Occipital lobe (tissue), 2 donors: ENCODE data around the gene PPP1R14B. TPM values are rescaled to one million over a fixed set of nuclear protein-coding genes. Genes with fewer than 3 reads are reported as not detected.

Source experiments
- DNase-seq: peaks from one replicate; lab custom pipeline; 2025; lab: John Stamatoyannopoulos, UW
- total RNA-seq: library from RNA; depleted of rRNA; stranded (reverse); fragments of >200 nt; gene quantifications from one replicate; pipeline ENCODE4 v1.2.3, GENCODE V29; 2014

The PPP1R14B gene
- total RNA-seq, 1 donor from 2014 or later, result 74.2 TPM

- no peak for DNase-seq
These were observed 734 bp downstream of the PPP1R14B start for GRCh38 chr11:64245797-64246620.

GRCh38 chr11:64245401-64245796 lies 1.3 kb downstream of the PPP1R14B start:
- no peak for DNase-seq

- DNase-seq, result no peak
These were observed 1.8 kb downstream of the PPP1R14B start for GRCh38 chr11:64244966-64245365.

GRCh38 chr11:64244107-64244506 lies 2.6 kb downstream of the PPP1R14B start:
- DNase-seq, result no peak

DNA sequence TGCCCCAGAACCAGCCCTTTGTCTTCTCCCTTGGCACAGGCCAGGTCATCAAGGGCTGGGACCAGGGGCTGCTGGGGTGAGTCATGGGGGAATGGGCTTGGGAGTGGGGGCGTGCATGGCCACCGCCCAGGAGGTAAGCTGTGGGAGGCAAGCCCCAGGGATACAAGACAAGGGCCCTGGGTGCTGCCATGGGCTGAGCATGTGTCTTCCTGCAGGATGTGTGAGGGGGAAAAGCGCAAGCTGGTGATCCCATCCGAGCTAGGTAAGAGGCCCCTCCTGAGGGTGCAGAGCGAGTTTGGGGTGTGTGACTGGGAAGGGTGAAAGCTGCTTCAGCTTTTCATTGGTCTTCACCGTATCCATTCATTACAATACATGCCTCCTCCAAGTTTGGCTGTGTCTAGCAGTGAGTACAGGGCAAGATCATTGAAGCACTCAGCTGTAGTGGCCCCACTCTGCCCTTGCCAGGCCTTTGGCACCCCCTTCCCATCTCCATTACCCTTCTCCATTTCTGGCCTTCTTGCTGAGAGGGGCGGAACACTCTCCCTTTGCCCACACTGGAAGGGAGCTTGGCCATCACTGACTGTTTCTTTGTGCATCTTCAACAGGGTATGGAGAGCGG lies 3.4 kb downstream of the PPP1R14B start:
- DNase-seq, result no peak

DNA sequence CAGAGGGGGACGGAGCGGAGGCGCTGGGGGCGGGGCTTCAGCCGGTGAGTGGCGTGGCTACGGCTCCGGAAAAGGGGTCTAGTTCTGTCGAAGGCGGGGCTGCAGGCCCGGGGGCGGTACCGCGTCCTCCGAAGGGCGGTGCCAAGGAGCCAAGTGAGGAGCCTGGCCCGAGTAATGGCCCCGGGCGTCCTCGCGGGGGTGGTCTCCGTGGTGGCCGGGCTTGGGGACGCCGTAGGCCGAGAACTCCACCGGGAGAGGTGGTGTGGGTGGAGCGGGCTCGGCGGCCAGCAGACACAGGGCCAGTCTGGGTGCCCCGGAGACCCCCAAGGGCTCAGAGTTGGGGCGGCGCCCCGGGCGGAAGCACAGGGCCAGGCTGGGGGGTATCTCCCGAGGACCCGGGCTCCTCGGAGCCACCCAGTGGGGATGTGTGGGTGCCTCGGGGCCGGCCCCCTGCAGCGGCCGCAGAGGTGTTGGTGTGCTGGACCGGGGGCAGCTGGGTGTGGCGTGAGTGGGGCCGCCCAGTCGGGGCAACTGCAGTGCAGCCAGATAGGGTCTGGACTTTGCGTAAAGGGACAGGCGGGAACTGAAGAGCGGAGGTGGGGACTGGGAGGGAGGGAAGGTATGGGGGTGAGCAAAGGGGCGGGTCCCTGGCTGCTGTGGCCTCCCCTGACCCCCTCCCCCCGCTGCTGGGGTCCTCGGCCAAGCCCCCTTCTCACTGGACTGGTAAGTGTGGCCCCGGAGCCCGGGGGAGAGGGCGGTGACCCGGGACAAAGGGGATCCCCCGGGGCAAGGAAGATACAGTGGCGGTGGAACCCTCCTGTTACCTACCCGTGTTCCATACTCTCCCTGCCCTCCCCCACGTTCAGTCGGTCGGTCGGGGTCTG lies 5.0 kb downstream of the PPP1R14B start:
- DNase-seq, result no peak

- peak; percentile 100 for DNase-seq
These were observed 5.6 kb downstream of the PPP1R14B start for GRCh38 chr11:64241241-64241490.

GRCh38 chr11:64240435-64241240 lies 6.1 kb downstream of the PPP1R14B start, which contains the start of gene FKBP2:
FKBP2 (plus strand) TSS chr11:64241095; CDS start chr11:64242388, 1,293 bp downstream.
- DNase-seq, result peak; percentile 94

- DNase-seq, result no peak
These were observed 6.9 kb downstream of the PPP1R14B start for GRCh38 chr11:64239662-64240434.

GRCh38 chr11:64238999-64239398 lies 7.7 kb downstream of the PPP1R14B start:
- no peak for DNase-seq

- no peak for DNase-seq
These were observed 8.7 kb downstream of the PPP1R14B start for GRCh38 chr11:64238076-64238475.

DNA sequence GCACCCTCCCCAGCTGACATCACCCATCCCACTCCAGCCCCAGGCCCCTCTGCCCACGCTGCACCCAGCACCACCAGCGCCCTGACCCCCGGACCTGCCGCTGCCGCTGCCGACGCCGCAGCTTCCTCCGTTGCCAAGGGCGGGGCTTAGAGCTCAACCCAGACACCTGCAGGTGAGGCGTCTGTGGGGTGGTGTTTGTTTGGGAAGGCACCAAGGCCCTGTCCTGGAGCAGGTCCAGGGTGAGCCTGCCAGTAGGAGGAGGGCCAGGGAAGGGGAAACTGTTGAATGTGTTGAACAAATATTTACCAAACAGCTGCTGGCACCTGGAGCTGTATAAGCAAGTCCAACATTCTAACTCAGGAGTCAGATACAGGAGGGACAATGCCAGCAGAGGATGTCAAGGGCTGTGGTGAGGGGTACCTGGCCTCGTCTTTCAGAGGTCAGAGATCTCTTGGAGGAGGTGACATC lies 9.2 kb downstream of the PPP1R14B start:
- DNase-seq, result no peak

DNA sequence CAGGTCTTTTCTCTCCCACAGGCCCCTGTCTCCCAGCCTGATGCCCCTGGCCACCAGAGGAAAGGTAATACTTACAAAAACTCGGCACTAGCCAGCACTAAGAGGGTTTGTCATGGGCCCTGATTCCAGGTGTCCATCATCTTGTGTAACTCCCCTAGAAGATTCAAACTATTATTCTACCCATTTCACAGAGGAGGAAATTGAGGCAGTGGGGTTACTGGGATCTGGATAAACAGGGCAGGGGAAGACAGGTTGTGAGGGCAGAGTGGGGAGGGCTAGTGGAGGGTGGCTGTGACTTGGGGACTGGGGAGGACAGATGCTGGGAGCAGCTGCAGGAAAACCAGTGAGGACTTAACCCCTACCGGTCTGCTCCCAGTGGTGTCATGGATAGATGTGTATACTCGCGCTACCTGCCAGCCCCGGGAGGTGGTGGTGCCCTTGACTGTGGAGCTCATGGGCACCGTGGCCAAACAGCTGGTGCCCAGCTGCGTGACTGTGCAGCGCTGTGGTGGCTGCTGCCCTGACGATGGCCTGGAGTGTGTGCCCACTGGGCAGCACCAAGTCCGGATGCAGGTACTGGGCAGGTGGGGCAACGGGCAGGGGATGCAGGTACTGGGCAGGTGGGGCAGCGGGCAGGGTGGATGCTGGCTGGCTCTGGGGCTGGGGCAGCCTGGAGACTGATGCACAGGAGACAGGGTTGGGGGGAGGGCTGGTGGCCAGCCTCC lies 11.1 kb downstream of the PPP1R14B start:
- DNase-seq, result no peak

DNA sequence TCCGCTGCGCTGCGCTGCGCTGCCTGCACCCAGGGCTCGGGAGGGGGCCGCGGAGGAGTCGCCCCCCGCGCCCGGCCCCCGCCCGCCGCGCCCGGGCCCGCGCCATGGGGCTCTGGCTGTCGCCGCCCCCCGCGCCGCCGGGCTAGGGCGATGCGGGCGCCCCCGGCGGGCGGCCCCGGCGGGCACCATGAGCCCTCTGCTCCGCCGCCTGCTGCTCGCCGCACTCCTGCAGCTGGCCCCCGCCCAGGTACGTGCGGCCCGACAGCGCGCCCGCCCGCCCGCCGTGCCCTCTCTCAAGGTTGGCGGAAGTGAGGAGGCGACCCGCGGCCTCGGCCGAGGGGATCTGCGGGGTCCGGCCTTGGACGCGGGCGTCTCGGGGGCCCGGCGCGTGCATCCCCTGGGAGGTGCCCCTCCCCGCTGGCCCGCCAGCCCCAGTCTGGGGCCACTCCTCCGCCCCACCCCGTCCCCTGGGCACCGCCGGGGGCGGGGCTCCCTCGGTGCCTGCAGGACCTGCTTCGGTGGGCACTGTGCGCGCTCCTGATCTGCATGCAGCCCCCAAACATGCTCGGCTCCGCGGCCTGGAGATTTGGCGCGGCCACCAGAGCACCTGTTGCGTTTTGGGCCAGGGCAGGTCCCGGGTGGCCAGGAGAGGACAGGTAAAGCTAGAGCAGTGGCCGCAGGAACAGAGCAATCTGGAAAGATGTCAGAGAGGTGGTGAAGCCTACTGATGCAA lies 11.9 kb downstream of the PPP1R14B start:
- DNase-seq, result no peak

DNA sequence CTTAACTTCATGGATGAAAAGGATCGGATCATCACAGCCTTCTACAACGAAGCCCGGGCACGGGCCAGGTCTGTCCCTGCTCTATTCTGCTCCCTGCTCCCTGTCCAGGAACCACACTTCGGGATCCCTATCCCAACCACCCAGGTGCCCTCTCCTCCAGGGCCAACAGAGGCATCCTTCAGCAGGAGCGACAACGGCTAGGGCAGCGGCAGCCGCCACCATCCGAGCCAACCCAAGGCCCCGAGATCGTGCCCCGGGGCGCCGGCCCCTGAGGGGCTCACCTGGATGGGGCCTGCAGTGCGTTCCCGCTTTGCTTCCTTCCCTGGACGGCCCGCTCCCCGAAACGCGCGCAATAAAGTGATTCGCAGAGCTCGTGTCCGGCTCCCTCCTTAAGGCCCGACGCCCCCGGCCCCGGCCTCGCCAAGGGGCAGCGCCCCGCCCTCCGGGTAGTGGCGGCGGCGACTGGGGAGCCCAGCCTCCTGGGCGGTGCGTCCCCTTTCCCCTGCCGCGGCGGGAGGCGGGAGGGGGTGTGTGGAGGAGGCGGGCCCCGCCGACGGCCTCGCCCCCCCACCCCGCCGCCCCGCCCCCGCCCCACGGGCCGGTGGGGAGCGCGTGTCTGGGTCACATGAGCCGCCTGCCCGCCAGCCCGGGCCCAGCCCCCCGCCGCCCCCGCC lies 12.7 kb downstream of the PPP1R14B start, which contains the start of gene VEGFB:
VEGFB (plus strand) TSS at position 672 of the 674 bp plus-strand sequence. CDS start 250 bp downstream, outside the sequence.
- DNase-seq, result no peak

- no peak for DNase-seq
These were observed 13.8 kb downstream of the PPP1R14B start for GRCh38 chr11:64232967-64233315.

DNA sequence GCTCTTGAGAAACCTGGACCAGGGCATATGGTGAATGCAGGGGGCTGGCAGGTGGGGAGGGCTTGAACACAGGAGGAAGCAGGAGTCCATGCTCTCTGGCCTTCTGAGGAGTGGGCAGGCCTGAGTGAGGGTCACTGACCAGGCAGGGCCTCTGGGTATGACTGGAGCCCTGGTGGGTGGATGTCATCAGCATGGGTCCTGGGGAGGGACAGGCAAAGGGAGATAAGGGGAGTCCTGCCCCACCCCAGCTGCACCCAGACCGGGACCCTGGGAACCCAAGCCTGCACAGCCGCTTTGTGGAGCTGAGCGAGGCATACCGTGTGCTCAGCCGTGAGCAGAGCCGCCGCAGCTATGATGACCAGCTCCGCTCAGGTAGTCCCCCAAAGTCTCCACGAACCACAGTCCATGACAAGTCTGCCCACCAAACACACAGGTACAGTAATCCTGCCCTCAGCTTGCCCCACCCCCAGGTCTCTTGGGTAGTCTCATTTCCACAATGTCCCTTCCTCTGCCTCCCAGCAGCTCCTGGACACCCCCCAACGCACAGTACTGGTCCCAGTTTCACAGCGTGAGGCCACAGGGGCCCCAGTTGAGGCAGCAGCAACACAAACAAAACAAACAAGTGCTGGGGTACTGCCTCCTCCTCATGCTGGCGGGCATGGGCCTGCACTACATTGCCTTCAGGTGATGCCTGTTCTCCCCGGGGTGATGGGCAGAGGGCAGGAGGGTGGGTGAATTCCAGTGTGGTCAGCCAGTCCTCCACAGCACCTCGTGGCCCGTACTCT lies 14.4 kb downstream of the PPP1R14B start:
- DNase-seq, result no peak

GRCh38 chr11:64231546-64231945 lies 15.2 kb downstream of the PPP1R14B start:
- no peak for DNase-seq
